Activated naive CD4-positive, alpha-beta T cell treated with anti-CD3 and anti-CD28 coated beads, Interleukin-2, amount 10 ng/mL, durations not matched to agents 7 days and 5 days (primary cell): ENCODE measurements around the gene DUSP10.
A peak's percentile ranks its signal among the peaks of the same experiment; 100 is the strongest.

Experiments used
- CTCF ChIA-PET: fragments of 350-600 bp; sonication (Branson Sonifier 250); formaldehyde crosslinking; loops from one replicate; lab custom pipeline; 2021; ENCODE audit warnings: antibody characterized with exemption; lab: Charles Lee
- DNase-seq: peaks from one replicate; pipeline ENCODE4 v3.0.0-alpha.2; 2020
- H3K27ac Mint-ChIP-seq: one replicate; pipeline ENCODE4 v1.8.0; 2021; ENCODE audit warnings: mild to moderate bottlenecking, moderate library complexity, mixed read lengths
- H3K27me3 Mint-ChIP-seq: one replicate; pipeline ENCODE4 v1.8.0; 2021; ENCODE audit warnings: mild to moderate bottlenecking, mixed read lengths
- H3K36me3 Mint-ChIP-seq: one replicate; pipeline ENCODE4 v1.8.0; 2021; ENCODE audit warnings: mixed read lengths
- H3K4me1 Mint-ChIP-seq: one replicate; pipeline ENCODE4 v1.8.0; 2021; ENCODE audit warnings: mixed read lengths
- H3K4me3 Mint-ChIP-seq: one replicate; pipeline ENCODE4 v1.8.0; 2021; ENCODE audit warnings: mild to moderate bottlenecking, moderate library complexity, mixed read lengths
- H3K9me3 Mint-ChIP-seq: one replicate; pipeline ENCODE4 v1.8.0; 2021; ENCODE audit warnings: mixed read lengths

The DUSP10 gene

DNA sequence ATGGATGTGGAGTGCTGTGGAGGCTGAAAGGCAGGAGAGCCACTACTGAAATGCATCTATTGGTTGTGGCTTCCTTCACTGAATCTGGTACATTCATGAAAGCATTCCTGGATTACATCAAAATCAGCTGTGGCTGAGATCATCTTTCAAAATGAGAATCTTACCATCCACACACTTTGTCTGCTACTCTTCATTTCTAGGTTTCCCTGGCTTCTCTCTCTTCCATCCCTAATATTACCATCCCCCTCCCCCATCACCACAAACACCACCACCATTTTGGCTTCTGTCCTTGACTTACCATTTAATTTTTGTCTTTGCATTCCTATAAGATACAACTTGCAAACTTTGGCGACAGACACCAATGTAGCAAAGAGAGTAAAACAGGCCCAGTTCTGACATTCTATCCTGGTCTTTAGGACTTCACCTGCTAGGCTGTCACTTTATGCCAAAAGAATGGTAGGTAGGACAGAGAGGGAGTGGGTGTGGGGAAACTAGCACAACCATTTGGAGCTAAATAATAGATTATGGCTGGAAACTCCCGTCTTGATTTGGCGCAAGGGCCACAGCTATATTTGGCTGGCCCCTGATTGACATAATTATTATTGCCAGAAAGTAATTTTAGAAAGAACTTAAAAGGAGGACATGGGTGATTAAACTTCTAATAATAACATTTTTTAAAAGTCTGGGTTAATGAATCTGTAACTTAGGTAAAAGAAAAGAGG lies 15.1 kb upstream of the DUSP10 start:
- Mint-ChIP-seq H3K27ac (no peak overlapping the region), H3K4me3 (no peak overlapping the region), H3K4me1 (peaks cover 79% of the 10 kb centered on the region), H3K27me3 (no peaks in the 10 kb centered on the region), H3K9me3 (peaks cover 20% of the 10 kb centered on the region), H3K36me3 (peaks cover 21% of the 10 kb centered on the region)
- CTCF ChIA-PET, result no interaction called here
- DNase-seq, result no peak

DNA sequence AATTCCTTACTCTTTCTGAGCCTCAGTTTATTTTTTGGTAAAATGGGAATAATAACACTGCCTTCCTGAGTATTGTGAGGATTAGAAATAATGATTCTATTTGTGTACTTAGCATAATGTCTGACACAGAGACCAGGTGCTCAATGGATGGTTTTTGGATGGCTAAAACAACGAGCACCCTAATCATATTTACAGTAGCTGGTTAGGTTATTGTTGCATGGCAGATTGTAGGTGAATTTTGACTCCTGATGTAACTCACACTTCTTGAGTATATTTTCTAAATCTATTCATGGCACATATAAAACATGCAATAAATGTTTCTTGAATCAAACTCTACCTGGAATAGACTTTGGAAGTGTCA lies 11.9 kb upstream of the DUSP10 start:
- CTCF ChIA-PET, result no interaction called here
- H3K4me3 Mint-ChIP-seq, result no peak overlapping the region
- H3K36me3 Mint-ChIP-seq, result peaks cover 34% of the 10 kb centered on the region
- peak overlapping the region; percentile 91 for H3K27ac Mint-ChIP-seq
- H3K27me3 Mint-ChIP-seq, result no peaks in the 10 kb centered on the region
- peaks cover 25% of the 10 kb centered on the region for H3K9me3 Mint-ChIP-seq
- DNase-seq, result no peak
- peaks cover 66% of the 10 kb centered on the region for H3K4me1 Mint-ChIP-seq

DNA sequence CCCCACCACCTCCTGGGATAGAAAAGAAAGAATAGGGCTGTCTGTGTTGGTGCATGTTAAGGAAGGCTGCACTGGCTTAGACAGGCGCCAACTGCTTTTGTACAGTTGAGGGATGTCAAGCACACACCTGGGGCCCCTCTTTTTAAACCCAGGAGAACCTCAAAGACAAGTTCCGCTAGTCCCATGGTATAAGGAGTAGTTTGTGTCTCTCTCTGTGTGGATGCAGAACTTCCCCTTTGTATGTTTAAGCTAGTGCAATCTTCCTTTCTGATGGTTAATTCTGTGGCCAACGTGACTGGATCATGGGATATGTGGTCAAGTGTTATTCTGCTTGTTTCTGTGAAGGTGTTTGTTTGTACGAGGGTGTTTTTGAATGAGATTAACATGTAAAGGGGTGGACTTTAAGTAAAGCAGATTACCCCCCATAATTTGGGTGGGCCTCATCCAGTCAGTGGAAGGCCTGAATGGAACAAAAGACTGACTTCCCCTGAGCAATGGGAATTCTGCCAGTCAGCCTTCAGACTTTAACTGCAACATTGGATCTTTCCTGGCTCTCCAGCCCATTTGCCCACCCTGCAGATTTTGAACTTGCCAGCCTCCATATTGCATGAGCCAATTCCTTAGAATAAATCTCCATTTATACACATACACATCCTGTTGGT lies 9.5 kb upstream of the DUSP10 start:
- no peak overlapping the region for H3K27ac Mint-ChIP-seq
- DNase-seq, result no peak
- H3K36me3 Mint-ChIP-seq, result peaks cover 38% of the 10 kb centered on the region
- no peak overlapping the region for H3K4me3 Mint-ChIP-seq
- H3K9me3 Mint-ChIP-seq, result peaks cover 24% of the 10 kb centered on the region
- H3K27me3 Mint-ChIP-seq, result no peaks in the 10 kb centered on the region
- H3K4me1 Mint-ChIP-seq, result peaks cover 51% of the 10 kb centered on the region
- CTCF ChIA-PET, result no interaction called here

DNA sequence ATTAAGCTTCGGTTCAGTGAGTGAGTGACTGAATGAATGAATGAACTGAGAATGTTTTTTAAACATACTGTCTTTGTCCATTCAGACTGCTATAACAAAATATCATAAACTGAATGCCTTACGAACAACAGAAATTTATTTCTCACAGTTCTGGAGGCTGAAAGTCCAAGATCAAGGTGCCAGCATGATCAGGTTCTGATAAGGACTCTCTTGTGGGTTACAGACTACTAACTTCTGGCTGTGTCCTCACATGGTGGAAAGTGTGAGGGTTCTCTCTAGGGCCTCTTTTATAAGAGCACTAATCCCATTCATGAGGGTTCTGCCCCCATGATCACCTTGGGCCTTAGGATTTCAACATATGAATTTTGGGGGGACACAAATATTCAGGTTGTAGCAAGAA lies 7.1 kb upstream of the DUSP10 start:
- no peak for DNase-seq
- Mint-ChIP-seq H3K27me3 (no peaks in the 10 kb centered on the region), H3K9me3 (peaks cover 14% of the 10 kb centered on the region), H3K36me3 (peaks cover 28% of the 10 kb centered on the region), H3K4me3 (no peak overlapping the region), H3K4me1 (peaks cover 39% of the 10 kb centered on the region), H3K27ac (no peak overlapping the region)
- CTCF ChIA-PET, result no interaction called here

DNA sequence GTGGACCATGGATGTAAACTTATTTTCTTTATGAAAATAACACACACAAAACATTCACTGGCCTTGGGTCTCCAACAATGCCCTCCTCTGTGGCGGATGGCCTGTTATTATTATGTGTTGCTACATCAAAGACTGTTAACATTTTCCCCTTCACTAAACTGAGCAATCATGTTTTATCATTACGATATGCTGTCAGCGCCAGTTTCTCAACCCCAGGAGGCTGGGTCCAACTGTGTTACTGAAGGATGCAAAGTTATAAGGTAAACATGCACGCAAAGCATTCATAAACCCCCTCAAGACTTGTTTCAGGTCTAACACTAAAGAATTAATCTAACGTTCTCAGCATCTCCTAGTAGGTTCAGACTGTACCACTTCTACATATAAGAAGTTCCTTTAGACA lies 6.0 kb upstream of the DUSP10 start:
- H3K27me3 Mint-ChIP-seq, result no peaks in the 10 kb centered on the region
- peaks cover 8% of the 10 kb centered on the region for H3K9me3 Mint-ChIP-seq
- no peak overlapping the region for H3K4me3 Mint-ChIP-seq
- DNase-seq, result no peak
- H3K27ac Mint-ChIP-seq, result no peak overlapping the region
- H3K36me3 Mint-ChIP-seq, result peaks cover 20% of the 10 kb centered on the region
- H3K4me1 Mint-ChIP-seq, result peaks cover 37% of the 10 kb centered on the region
- CTCF ChIA-PET, result no interaction called here

DNA sequence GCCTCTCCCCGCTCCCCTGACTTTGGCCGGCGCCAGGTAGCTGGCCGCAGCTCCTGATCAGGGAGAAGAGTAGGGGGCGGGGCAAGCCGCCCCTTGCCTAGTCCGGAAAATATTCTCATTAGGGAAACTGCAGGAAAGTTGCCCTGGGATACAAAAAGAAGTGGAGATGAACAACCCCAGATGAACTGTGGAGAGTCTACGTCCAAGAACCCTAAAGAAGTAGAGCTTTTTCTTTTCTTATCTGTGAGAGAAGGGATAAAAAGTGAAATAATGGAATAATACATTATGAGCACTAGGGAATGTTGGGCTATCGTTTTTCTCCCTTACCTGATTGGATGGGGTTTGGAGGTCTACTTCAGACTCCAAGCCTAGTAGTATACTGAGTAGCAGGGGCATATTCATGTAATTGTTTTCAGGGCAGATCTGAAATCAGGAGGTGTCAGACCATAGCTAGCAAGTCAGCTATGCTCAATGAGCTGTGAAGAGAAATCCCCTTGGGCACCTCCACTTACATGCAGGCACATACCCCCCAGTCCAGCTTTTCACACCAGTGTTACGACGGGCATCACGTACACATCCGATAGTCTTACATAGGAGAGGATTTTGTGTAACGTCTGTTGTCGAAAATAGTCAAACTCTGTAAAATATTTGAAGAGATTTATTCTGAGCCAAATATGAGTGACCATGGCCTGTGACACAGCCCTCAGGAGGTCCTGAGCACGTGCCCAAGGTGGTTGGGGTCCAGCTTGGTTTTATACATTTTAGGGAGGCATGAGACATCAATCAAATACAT lies 1.7 kb upstream of the DUSP10 start:
- H3K9me3 Mint-ChIP-seq, result peaks cover 3% of the 10 kb centered on the region
- H3K4me1 Mint-ChIP-seq, result peaks cover 24% of the 10 kb centered on the region
- DNase-seq, result no peak
- CTCF ChIA-PET, result interaction anchor here (0.6 to 6.4 kb wide), 14 partner anchors 10 to 711 kb away, joined by 3 to 76 read pairs (median 3); no protein-coding TSS in a partner anchor
- peaks cover 17% of the 10 kb centered on the region for H3K36me3 Mint-ChIP-seq
- H3K27ac Mint-ChIP-seq, result peak overlapping the region; percentile 93
- H3K27me3 Mint-ChIP-seq, result no peaks in the 10 kb centered on the region
- peak overlapping the region; percentile 81 for H3K4me3 Mint-ChIP-seq

DNA sequence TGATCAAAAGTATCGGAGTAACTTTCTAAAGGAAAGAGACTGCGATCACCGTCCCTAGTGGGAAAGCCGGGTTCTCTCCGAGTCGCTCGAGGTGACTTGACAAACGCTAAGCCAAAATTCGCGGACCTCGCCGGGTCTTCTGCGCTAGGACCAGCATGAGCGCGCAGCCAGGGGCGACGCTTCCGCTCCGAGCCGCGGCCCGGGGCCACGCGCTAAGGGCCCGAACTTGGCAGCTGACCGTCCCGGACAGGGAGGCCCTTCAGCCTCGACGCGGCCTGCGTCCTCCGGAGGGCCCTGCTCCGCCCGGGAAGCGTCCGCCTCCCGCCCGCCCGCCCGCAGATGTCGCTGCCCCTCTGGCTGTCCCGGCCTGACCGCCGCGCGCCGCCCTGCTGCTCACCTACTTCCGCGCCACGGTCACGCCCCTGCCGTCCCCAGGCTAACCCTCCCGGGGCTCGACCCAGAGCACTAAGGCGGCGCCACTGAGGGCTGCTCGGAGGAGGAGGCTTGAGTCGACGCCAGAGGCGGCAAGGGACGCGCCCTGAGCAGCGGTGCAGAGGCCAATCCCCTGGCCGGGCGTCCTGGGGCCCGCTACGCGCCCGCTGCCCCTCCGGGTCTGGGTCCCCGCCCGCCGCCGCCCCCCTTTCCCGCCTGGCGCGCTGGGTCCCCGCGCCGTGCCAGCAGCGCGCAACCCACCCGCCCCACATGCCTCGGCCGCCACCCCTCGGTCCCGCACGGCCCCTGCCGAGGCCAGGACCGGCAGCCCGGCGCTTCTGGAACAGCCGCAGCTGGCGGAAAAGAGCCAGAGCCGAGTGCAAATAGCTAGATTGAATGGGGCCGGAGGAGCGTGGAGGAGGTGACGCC lies 896 bp upstream of the DUSP10 start:
- H3K27ac Mint-ChIP-seq, result peak overlapping the region; percentile 93
- peaks cover 21% of the 10 kb centered on the region for H3K4me1 Mint-ChIP-seq
- CTCF ChIA-PET, result interaction anchor here (0.7 to 6.4 kb wide), 25 partner anchors 13 to 712 kb away, joined by 3 to 76 read pairs (median 4); no protein-coding TSS in a partner anchor
- peaks cover 23% of the 10 kb centered on the region for H3K36me3 Mint-ChIP-seq
- H3K27me3 Mint-ChIP-seq, result no peaks in the 10 kb centered on the region
- H3K4me3 Mint-ChIP-seq, result peak overlapping the region; percentile 81
- H3K9me3 Mint-ChIP-seq, result peaks cover 3% of the 10 kb centered on the region
- peak; percentile 91 for DNase-seq

DNA sequence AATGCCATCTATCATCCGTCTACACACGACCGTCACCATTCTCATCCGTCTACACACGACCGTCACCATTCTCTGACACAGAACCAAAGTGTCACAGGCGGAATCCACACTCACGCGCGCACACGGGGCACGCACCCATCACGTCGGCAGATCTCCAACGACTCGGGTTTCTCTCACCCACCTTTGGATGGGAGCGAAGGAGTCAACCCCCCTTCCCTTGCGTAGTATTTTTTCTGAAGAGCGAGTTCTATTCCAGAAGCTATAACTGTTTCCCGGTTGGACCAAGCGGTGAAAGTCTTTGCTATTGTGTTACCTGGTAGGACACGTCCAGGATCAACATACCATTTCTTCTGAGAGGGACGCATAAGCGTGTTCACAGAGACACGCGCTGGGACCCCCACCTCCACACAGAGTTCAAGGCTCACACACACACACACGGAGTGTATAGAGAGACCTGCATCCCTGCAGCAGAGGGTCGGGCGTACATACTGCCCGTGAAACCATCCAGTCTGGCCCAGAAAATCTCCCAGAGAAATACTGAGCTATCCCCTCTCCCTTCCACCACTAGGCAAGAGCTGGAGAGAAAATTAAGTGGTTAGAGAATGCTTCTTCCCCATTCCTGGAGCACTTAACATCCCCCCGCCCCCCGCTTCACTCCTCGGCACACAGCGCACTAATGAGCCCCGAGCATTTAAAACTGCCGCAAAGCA lies 741 bp downstream of the DUSP10 start:
- peaks cover 2% of the 10 kb centered on the region for H3K9me3 Mint-ChIP-seq
- H3K27ac Mint-ChIP-seq, result no peak overlapping the region
- no peak overlapping the region for H3K4me3 Mint-ChIP-seq
- H3K36me3 Mint-ChIP-seq, result peaks cover 32% of the 10 kb centered on the region
- H3K27me3 Mint-ChIP-seq, result no peaks in the 10 kb centered on the region
- H3K4me1 Mint-ChIP-seq, result peaks cover 17% of the 10 kb centered on the region
- CTCF ChIA-PET, result interaction anchor here (0.6 to 6.4 kb wide), 20 partner anchors 9 to 714 kb away, joined by 3 to 76 read pairs (median 4); no protein-coding TSS in a partner anchor
- peak; percentile 50 for DNase-seq

DNA sequence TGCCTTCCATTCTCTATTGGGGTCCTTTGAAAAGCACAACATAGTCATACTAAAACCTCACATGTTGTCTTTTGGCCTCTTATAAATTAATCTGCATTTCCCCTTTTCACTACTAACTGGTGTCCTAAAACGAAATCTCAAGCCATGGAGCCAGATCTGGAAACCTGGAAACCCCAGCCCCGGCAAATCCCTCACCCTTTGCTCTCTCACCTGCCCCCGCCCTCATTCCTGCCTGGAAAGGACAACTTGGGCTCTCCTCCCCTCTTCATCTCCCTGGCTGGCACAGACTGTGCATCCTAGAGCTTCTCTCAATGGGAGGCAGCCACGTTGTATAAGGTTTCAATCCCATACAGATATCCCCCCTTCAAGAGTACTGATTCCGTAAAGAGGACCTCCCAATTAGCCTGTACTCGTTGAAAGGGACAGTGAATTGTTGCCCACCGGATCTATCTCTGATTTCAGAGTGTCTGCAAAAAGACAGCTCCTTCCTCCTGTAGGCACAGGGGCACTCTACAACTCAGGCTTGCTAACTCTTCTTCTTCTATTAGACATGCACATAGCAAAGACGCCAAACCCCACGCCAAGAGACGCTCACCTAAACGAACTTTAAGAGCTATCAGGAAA lies 1.4 kb downstream of the DUSP10 start:
- no peaks in the 10 kb centered on the region for H3K27me3 Mint-ChIP-seq
- no peak for DNase-seq
- CTCF ChIA-PET, result interaction anchor here (0.7 to 6.4 kb wide), 16 partner anchors 8 to 714 kb away, joined by 3 to 76 read pairs (median 4); no protein-coding TSS in a partner anchor
- peaks cover 17% of the 10 kb centered on the region for H3K4me1 Mint-ChIP-seq
- no peak overlapping the region for H3K4me3 Mint-ChIP-seq
- H3K9me3 Mint-ChIP-seq, result peaks cover 2% of the 10 kb centered on the region
- peaks cover 39% of the 10 kb centered on the region for H3K36me3 Mint-ChIP-seq
- H3K27ac Mint-ChIP-seq, result no peak overlapping the region

DNA sequence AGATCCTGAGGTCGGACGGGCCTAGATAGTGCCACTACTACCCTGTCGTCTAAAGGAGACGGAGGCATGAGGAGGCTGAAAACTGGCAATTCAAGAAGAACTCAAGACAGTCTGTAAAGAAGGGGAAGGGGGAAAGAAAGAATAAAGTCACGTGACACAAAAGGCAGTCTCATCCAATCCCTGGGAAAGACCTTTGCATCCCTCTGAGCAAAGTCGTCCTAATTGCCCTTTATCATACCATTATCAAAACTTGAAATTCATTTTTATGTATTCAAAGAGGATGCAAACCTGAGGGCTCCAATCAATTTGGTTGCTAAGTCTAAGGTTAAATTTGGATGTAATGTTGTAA lies 2.2 kb downstream of the DUSP10 start:
- H3K9me3 Mint-ChIP-seq, result peaks cover 2% of the 10 kb centered on the region
- no peaks in the 10 kb centered on the region for H3K27me3 Mint-ChIP-seq
- H3K4me3 Mint-ChIP-seq, result no peak overlapping the region
- peak overlapping the region; percentile 43 for H3K27ac Mint-ChIP-seq
- CTCF ChIA-PET, result interaction anchor here (0.8 to 6.4 kb wide), 8 partner anchors 10 to 715 kb away, joined by 3 to 76 read pairs (median 5); no protein-coding TSS in a partner anchor
- H3K36me3 Mint-ChIP-seq, result peaks cover 44% of the 10 kb centered on the region
- no peak for DNase-seq
- H3K4me1 Mint-ChIP-seq, result peaks cover 17% of the 10 kb centered on the region

DNA sequence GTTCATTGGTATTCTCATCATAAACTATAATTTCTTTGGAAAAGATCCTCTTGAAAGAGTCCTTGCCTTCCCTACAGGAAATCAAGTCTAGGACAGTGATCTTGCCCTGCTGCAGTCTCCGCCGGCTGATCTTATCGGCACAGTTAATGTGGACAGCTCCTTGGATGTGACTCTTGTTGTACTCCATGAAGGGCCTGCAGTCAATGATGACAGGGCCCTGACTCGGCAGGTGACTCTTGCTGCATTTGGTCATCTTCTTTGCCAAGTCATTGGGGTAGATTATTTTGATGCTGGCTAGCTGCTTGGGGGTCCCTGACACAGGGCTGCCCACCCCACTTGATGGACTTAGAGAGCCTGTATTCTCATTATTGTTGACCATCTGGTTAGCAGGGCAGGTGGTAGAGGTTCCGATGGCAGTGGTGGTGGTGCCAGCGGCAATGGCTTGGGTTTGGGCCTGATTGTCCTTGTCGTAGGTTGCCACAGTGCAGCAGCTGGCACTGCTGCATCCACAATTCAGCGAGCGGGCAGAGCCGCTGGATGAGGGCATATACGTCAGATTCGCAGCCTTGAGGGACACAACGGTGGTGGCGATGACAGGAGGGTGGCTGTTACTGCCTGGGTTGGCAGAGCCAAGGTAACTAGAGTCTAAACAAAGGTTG lies 2.7 kb downstream of the DUSP10 start:
- peaks cover 50% of the 10 kb centered on the region for H3K36me3 Mint-ChIP-seq
- peaks cover 2% of the 10 kb centered on the region for H3K9me3 Mint-ChIP-seq
- DNase-seq, result no peak
- H3K27me3 Mint-ChIP-seq, result no peaks in the 10 kb centered on the region
- peaks cover 19% of the 10 kb centered on the region for H3K4me1 Mint-ChIP-seq
- no peak overlapping the region for H3K4me3 Mint-ChIP-seq
- H3K27ac Mint-ChIP-seq, result peak overlapping the region; percentile 39
- CTCF ChIA-PET, result interaction anchor here (1.5 to 6.4 kb wide), 3 partner anchors 28 to 270 kb away, joined by 3 to 76 read pairs (median 23); no protein-coding TSS in a partner anchor

DNA sequence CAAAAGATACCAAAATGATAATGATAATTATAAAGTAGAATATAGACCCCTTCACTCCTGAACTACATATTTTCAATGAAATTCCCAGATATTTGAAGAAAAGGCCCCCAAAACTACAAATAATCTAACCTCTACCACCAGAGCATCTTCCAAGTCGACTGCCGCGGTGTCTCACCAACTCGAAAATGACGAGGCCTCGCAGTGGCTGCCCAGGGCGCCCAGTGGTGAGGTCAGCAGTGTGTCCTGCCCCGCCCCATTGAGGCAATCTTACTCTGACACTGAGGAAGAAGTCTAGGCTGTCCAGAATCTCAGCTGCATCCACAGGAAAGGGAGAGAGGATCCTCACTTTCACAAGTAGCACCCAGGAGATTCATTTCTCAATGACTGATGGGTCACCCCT lies 5.2 kb downstream of the DUSP10 start:
- CTCF ChIA-PET, result no interaction called here
- no peak for DNase-seq
- Mint-ChIP-seq H3K36me3 (peaks cover 70% of the 10 kb centered on the region), H3K4me3 (no peak overlapping the region), H3K4me1 (peaks cover 32% of the 10 kb centered on the region), H3K27ac (no peak overlapping the region), H3K27me3 (no peaks in the 10 kb centered on the region), H3K9me3 (peaks cover 2% of the 10 kb centered on the region)
